ENCODE results near the gene PRDM8.

PRDM8 gene

GRCh38 chr4:80201252-80202151 is 4.2 kb downstream of the PRDM8 start:
- peak; percentile 30 to 50 for DNase-seq (ENCODE audit: low read depth in 2 of 2)

- DNase-seq (ENCODE audit: low read depth in 2 of 2), result peak; percentile 73 to 76
Measured at GRCh38 chr4:80202190-80202711, 4.9 kb downstream of the PRDM8 start.

GRCh38 chr4:80202741-80203553 is 5.6 kb downstream of the PRDM8 start:
- DNase-seq (ENCODE audit: low read depth in 2 of 2), result peak in 1 of 2 donors; percentile 21

GRCh38 chr4:80204433-80205011 is 7.2 kb downstream of the PRDM8 start:
- DNase-seq (ENCODE audit: low read depth in 2 of 2), result no peak

- DNase-seq (ENCODE audit: low read depth in 2 of 2), result no peak
Measured at GRCh38 chr4:80206111-80206510, 8.8 kb downstream of the PRDM8 start.

GRCh38 chr4:80206521-80207171 is 9.3 kb downstream of the PRDM8 start:
- no peak for DNase-seq (ENCODE audit: low read depth in 2 of 2)

- DNase-seq (ENCODE audit: low read depth in 2 of 2), result no peak
Measured at GRCh38 chr4:80207172-80207583, 9.9 kb downstream of the PRDM8 start.

GRCh38 chr4:80207664-80208063 is 10.4 kb downstream of the PRDM8 start:
- DNase-seq (ENCODE audit: low read depth in 2 of 2), result no peak

- no peak for DNase-seq (ENCODE audit: low read depth in 2 of 2)
Measured at GRCh38 chr4:80208610-80209339, 11.5 kb downstream of the PRDM8 start.

- no peak for DNase-seq (ENCODE audit: low read depth in 2 of 2)
Measured at GRCh38 chr4:80209340-80209701, 12.0 kb downstream of the PRDM8 start.

GRCh38 chr4:80210549-80210948 is 13.2 kb downstream of the PRDM8 start:
- no peak for DNase-seq (ENCODE audit: low read depth in 2 of 2)

- no peak for DNase-seq (ENCODE audit: low read depth in 2 of 2)
Measured at GRCh38 chr4:80213117-80213815, 16.0 kb downstream of the PRDM8 start.

GRCh38 chr4:80215449-80216052 is 18.2 kb downstream of the PRDM8 start:
- no peak for DNase-seq (ENCODE audit: low read depth in 2 of 2)

GRCh38 chr4:80216100-80216761 is 18.9 kb downstream of the PRDM8 start:
- DNase-seq (ENCODE audit: low read depth in 2 of 2), result no peak

GRCh38 chr4:80219301-80220025 is 22.2 kb downstream of the PRDM8 start:
- no peak for DNase-seq (ENCODE audit: low read depth in 2 of 2)

- DNase-seq (ENCODE audit: low read depth in 2 of 2), result no peak
Measured at GRCh38 chr4:80220711-80221110, 23.4 kb downstream of the PRDM8 start.

- no peak for DNase-seq (ENCODE audit: low read depth in 2 of 2)
Measured at GRCh38 chr4:80221161-80221560, 23.9 kb downstream of the PRDM8 start.

GRCh38 chr4:80225595-80225994 is 28.3 kb downstream of the PRDM8 start:
- DNase-seq (ENCODE audit: low read depth in 2 of 2), result no peak

- no peak for DNase-seq (ENCODE audit: low read depth in 2 of 2)
Measured at GRCh38 chr4:80226094-80226493, 28.8 kb downstream of the PRDM8 start.
